ENCODE results near the gene PITX2.
"Not testable (repeated sequence)": the region's sequence is repeated elsewhere in the genome, so short reads cannot be mapped to it uniquely, and the experiment has no call there.

The PITX2 gene

DNA sequence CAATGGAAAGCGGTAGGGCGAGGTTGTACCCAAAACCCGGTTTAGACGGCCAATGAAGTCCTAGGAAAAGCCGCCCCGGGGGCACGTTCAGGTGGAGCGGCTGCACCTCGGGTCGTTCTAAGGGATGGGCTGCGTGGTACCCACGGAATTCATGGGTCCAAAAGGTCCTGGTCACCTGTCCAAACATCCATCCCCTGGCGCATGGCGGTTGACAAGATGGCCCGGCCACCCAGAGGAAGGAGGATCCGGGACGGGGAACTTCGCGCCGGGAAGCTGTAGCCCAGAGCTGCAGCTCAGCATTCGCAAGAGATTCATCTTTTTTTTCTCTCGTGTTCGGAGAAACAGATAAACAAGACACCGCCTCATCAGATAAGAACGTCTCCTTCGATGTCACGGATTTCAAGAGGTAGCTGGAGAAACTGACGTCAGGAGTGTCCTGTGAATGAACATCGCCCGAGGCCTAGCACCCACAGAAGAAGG, 10.9 kb downstream of the PITX2 start:
- DNase-seq (ENCODE audit: low spot score), result no peak

DNA sequence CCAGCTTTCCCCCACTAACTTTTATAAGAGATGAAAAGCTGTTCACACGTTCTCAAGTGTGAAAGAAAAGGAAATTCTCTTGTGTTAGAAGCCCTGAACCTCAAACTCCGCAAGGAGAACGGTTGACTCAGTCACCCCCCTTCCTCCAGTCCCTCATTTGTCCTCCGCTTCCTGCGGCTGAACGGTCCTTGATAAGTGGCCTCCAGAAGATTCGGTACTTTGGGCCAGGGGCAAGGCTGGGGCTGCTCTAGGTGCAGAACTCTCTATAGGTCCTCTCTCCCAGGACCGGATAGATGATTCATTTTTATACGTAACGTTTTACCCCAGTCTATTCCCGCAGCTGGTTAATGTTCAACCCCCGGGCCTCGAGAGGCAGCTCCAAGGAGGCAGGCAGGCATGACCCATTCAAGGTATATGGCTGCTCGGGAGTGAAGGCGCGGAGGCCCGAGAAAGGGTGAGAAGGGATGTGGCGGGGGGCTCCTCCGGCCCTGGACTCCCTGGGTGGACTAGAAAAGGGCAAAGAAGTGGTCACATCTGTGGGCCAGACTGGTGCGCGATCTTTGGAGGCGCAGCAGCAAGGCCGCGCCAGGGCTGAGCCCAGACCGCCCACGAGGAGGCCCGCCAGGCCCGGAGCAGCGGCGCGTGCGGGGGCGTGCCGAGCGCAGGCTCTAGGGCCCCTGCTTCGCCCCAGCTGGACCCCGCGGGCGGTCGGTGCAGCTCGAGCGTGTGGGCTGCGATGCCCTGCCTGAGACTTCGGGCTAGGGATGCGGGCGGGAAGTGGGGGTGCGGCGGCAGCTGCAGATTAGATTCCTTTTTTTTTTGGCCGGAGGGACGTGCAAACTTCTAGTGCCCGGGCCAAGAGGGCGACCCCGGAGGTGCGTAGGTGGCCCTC, 11.7 kb downstream of the PITX2 start:
- no peak for DNase-seq (ENCODE audit: low spot score)

DNA sequence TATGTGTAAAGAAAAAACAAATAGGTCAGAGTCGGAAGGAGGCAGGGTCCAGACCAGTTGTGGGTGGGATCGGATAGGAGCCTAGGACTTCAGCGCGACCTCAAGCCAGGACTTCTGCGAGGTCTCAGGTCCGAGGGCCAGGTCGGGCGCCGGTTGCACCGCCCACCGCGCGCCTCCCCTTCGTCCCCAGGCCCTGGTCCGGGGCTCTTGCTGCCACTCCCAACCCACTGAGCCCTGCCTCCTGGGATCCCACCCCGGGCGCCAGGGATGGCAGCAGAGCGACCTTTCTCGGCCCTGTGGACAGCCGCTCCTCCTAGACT, 12.3 kb downstream of the PITX2 start:
- DNase-seq (ENCODE audit: low spot score), result no peak

DNA sequence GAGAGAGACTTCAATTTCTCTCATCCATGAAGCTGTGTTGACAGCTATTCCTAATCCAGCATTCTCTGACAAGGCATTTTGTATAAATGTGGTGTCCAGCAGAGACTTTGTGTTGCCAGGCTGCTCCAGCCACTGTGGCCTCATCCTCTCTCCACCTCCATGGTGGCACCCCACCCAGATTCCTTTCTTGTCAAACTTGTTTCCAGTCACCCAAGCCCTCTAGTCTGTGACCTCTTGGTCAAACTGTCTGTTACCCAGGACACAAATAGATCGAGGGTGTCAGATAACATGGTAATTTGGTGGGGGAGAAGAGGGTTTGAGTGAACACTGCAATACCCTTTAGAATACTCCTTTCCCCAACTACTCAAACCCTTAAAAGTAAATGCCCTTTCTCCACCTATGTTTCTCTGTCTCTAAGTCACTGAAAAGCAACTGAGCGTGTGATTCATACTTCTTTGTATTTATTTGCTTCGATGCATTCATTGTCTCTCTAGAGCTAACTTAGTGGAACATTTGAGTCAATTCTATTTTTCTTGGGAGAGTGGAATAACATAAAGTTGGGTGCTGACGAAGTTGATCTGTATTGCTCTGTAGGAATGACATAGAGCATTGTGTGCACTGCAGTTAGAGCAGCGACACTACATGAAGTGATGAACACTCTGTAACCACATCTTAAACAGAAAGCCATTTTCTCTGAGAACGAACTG, 13.7 kb downstream of the PITX2 start:
- no peak for DNase-seq (ENCODE audit: low spot score)

DNA sequence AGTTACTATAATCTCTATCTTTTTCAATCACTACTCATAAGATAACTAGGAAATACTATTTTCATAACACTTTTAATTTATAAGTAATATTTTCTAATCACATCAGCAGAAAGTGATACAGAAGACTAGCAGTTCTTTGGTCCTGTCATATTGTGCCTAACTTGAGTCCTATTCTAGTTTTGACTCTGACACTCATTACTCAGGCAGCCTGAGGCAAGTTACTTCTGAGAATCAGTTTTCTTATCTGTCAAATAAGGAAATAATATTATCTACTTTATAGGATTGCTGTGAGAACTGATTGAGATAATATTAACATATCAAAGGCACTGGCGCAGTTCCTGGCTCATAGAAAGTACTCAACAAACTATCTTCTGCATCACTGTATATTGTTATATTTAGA, 17.8 kb downstream of the PITX2 start:
- DNase-seq (ENCODE audit: low spot score), result no peak

DNA sequence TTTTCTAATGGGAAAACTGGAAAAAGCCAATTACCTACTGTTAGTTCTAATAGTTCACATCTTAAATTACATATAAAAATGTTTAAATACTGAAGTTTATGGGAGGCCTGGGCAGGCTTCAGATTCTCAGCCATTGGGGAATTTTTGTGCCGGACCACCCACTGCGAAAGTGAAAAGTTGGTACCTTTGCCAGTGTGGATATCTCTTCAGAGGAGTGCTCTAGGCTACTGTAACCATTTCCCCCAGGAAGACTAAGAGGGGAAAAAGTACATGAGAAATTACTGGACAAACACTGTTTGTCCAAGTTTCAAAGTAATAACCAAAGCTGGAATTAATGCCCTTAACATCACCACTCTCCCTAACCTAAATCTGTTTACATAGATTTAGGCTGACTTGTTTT, 20.8 kb downstream of the PITX2 start:
- no peak for DNase-seq (ENCODE audit: low spot score)

DNA sequence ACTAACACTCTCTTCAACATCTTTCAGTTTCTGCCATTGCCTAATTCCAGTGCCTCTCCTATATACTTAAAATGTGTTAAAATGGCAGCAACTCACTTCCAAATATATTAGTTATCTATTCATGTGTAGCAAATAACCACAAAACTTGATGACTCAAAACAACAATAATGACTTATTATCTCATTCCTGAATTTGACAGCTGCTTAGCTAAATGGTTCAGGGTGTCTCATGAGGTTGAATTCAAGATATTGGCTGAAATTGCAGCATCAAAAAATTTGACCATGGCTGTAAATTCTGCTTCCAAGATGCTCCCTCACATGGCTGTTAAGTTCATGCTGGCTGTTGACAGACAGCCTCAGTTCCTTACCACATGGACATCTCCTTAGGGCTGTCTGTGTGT, 25.3 kb downstream of the PITX2 start:
- DNase-seq (ENCODE audit: low spot score), result no peak

DNA sequence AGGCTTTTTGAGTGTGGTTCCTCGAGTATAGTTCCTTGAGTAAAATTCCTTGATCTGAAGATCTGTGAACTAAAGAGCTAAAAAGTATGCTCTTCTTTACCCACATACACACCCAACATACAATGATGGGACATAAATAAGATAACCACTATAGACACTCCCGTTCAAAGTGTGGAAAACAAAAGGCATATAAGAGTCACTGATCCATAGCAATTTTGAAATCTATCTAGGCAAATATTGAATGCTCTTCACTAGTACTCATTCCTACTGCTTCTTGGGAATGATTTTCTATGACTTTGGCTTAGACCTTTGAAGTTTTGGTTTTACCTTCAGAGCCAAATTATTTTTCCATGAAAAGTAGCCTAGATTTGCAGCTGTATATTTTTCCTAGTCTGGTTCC, 26.4 kb downstream of the PITX2 start:
- no peak for DNase-seq (ENCODE audit: low spot score)

DNA sequence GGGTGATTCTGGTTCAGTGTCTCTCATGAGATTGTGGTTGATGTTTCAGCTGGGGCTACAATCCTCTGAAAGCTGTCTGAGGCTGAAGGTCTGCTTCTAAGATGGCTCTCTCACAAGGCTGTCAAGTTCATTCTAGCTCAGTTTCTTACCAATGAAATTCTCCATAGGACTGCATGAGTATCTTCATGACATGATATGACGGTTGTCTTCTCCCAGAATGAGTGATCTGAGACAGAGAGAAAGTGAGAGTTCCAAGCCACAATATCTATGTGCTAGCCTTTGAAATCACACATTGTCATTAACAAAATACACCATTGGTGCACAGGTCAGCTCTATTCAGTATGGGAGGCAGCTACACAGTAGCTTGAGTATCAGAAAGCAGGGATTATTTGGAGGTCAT, 27.3 kb downstream of the PITX2 start:
- DNase-seq (ENCODE audit: low spot score), result no peak

DNA sequence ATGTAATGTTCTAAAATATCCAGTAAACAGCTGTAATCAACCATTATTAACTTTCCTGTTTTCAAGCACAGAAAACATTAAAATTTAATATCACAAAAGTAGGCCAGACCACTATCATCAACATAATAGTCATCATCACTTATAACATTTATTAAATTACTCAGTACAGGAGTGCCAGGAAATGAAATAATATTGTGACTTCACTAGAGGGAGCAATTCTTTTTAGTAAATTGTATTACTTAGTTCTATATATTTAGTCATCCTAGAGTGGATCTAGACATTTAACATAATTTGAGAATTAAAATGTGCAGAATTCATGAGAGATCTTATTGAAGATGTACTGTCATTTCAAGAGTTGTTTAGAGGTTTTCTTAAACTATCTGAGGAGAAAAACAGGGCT, 33.6 kb downstream of the PITX2 start:
- no peak for DNase-seq (ENCODE audit: low spot score)

DNA sequence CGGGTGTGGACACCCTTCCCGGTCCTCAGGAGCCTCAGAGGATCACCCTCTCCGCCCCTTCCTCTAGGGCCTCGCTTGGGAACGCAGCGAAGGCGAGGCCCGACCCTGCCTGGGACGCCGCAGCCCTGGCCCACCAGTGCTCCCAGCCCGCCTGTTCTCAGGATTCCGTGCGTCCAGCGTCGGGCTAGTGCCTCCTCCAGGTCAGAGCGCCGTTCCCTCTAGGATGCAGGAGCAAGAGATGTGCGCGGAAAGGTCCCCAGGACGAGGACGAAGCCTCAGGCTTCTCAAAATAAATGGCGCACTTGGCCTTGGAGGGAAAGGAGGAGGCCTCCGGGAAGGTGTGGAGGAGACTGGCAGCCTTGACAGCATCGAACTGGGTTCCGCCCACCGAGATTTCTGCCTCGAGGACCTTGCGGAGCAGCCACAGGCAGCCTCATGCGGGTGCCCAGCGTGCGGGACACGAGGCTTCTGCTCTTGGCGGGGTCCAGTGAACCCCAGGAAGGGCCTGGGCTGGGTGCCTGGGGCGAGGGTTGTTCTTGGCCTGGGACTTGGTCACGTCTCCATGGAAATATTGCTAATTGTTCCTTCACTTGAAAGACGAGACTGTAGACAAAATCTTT, 35.1 kb downstream of the PITX2 start:
- DNase-seq (ENCODE audit: low spot score), result no peak

DNA sequence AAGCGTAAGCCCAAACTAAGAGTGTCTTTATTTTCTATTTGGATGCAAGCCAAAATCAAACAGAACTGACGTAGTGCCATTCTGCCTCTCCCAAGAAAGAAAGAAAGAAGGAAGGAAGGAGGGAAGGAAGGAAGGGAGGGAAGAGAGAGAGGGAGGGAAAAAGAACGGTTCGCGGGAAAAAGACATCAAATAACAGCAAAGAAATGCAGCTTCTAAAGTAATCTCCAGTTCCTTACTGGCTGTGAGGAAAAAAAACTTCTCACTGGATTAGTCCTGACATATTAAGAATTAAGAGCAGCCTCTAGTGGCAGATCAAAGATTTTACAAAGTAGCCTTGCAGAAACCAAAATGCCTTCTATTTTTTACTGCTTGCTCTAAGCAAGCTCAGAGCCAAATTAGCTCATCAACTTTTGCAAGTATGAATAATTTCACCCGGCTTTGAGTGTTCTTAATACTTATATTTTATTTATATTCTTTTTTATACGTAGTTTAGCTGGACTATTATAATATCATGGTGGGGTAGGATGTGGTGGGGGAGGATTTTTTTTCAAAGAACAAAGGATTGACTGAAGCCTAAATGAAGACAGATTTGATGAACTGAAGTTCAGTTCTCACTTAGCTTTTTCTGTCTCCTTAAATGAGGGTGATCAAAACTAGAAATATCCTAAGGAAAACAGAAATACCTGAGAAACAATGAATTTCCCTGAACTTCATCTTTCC, 36.6 kb downstream of the PITX2 start:
- DNase-seq (ENCODE audit: low spot score), result peak; percentile 34

DNA sequence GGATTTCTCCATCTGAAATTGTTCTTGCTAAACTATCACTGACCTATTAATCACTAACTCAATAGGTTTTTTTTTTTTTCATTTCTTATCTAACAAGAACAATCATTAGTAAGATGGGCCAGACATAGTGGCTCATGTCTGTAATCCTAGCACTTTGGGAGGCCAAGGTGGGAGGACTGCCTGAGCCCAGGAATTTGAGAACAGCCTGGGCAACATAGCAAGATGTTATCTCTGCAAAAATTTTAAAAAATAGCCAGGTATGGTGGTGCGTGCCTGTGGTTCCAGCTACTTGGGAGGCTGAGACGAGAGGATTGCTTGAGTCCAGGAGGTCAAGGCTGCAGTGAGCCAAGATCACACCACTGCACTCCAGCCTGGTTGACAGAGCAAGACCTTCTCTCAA, 46.2 kb downstream of the PITX2 start:
- not testable (repeated sequence) for DNase-seq (ENCODE audit: low spot score)
